Measurements from ENCODE around the gene SYVN1.

GRCh38 chr11:65086809-65087208, 47.5 kb downstream of the SYVN1 start:
- no peak for TF ChIP-seq EZH2 (IDR thresholded peaks at IDR 0.05; ENCODE audit: borderline replicate concordance, low read depth, low read length, severe bottlenecking)
- TF ChIP-seq, protein P1, sequence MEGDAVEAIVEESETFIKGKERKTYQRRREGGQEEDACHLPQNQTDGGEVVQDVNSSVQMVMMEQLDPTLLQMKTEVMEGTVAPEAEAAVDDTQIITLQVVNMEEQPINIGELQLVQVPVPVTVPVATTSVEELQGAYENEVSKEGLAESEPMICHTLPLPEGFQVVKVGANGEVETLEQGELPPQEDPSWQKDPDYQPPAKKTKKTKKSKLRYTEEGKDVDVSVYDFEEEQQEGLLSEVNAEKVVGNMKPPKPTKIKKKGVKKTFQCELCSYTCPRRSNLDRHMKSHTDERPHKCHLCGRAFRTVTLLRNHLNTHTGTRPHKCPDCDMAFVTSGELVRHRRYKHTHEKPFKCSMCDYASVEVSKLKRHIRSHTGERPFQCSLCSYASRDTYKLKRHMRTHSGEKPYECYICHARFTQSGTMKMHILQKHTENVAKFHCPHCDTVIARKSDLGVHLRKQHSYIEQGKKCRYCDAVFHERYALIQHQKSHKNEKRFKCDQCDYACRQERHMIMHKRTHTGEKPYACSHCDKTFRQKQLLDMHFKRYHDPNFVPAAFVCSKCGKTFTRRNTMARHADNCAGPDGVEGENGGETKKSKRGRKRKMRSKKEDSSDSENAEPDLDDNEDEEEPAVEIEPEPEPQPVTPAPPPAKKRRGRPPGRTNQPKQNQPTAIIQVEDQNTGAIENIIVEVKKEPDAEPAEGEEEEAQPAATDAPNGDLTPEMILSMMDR (IDR thresholded peaks at IDR 0.05; ENCODE audit: borderline replicate concordance, extremely low read depth, low read length, poor library complexity, severe bottlenecking) = no peak
